Bronchial epithelial cell (primary cell): ENCODE results near the gene ZFP37. TPM values are rescaled to one million over a fixed set of nuclear protein-coding genes. Genes with fewer than 3 reads are reported as not detected.
A peak's percentile ranks its signal among the peaks of the same experiment; 100 is the strongest.
"Not testable (repeated sequence)": the region's sequence is repeated elsewhere in the genome, so short reads cannot be mapped to it uniquely, and the experiment has no call there.

Experiments used
- DNase-seq: peaks from one replicate; pipeline ENCODE4 v3.0.0-alpha.2; 2010; ENCODE audit warnings: low read depth
- FAIRE-seq: peaks from 2 replicates; lab custom pipeline; 2011; peaks lifted over from hg19 to GRCh38; lab: Jason Lieb, UNC
- H3K27me3 ChIP-seq: 2 replicates; pipeline ENCODE4 v1.5.1; 2011; ENCODE audit warnings: low read length; ENCODE audit not compliant: control insufficient read depth, insufficient read depth
- H3K36me3 ChIP-seq: 2 replicates; pipeline ENCODE4 v1.5.1; 2011; ENCODE audit warnings: low read length; ENCODE audit not compliant: control insufficient read depth, insufficient read depth
- H3K4me3 ChIP-seq: 2 replicates; pipeline ENCODE4 v1.5.1; 2011; ENCODE audit warnings: mild to moderate bottlenecking, low read depth, low read length, control low read depth
- total RNA-seq: library from RNA; depleted of rRNA; stranded (reverse); fragments of >200 nt; gene quantifications from 2 replicates; pipeline ENCODE4 v1.2.1, GENCODE V29; 2014
- TF ChIP-seq, protein P1 (sequence below): IDR thresholded peaks from 2 replicates; pipeline ENCODE4 v1.5.1; 2011; ENCODE audit warnings: mild to moderate bottlenecking, moderate library complexity, low read length, control low read depth, inconsistent platforms; ENCODE audit not compliant: insufficient read depth, severe bottlenecking

Gene ZFP37
- total RNA-seq = 0.77 and 0.79 TPM in 2 replicates

GRCh38 chr9:113056191-113057106 is at the start of gene ZFP37:
Gene ZFP37 (minus strand): TSS chr9:113056724. CDS start chr9:113056688, 36 bp downstream.
- TF ChIP-seq, protein P1, sequence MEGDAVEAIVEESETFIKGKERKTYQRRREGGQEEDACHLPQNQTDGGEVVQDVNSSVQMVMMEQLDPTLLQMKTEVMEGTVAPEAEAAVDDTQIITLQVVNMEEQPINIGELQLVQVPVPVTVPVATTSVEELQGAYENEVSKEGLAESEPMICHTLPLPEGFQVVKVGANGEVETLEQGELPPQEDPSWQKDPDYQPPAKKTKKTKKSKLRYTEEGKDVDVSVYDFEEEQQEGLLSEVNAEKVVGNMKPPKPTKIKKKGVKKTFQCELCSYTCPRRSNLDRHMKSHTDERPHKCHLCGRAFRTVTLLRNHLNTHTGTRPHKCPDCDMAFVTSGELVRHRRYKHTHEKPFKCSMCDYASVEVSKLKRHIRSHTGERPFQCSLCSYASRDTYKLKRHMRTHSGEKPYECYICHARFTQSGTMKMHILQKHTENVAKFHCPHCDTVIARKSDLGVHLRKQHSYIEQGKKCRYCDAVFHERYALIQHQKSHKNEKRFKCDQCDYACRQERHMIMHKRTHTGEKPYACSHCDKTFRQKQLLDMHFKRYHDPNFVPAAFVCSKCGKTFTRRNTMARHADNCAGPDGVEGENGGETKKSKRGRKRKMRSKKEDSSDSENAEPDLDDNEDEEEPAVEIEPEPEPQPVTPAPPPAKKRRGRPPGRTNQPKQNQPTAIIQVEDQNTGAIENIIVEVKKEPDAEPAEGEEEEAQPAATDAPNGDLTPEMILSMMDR = no peak
- Histone ChIP-seq H3K36me3 (no peaks in the 10 kb centered on the region), H3K4me3 (peak within 1 kb of the TSS; percentile 42), H3K27me3 (peaks cover 4% of the 10 kb centered on the region)
- no peak for FAIRE-seq
- peak; percentile 81 for DNase-seq

- H3K27me3 ChIP-seq, DNase-seq, FAIRE-seq, H3K36me3 ChIP-seq, H3K4me3 ChIP-seq: not testable (repeated sequence)
Observed at GRCh38 chr9:113105345-113105744, 48.8 kb upstream of the ZFP37 start.

DNA sequence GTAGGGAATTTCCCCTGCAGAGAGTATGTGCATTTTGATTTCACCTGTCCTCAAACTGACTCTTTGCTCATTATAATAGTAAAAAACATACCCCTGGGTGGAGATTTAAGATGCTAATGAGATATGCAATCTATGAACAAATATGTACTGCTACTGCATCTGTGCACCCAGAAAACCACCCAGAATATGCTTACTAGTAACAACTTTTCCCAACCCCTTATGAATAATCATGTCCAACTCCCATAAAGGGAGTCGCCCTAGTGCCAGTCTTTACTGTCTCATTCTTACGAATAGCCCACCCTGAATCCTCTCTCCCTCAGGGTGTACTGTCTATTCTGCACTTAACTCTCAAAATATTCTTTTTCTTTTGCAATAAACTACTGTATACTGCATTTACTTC is 39.0 kb upstream of the ZFP37 start:
- TF ChIP-seq, protein P1 = no peak
- Histone ChIP-seq H3K4me3 (no peak overlapping the region), H3K27me3 (no peaks in the 10 kb centered on the region), H3K36me3 (no peaks in the 10 kb centered on the region)
- DNase-seq (no peak), FAIRE-seq (no peak)

- not testable (repeated sequence) for H3K36me3 ChIP-seq, H3K27me3 ChIP-seq, FAIRE-seq, DNase-seq, H3K4me3 ChIP-seq
Observed at GRCh38 chr9:113089924-113090323, 33.4 kb upstream of the ZFP37 start.

DNA sequence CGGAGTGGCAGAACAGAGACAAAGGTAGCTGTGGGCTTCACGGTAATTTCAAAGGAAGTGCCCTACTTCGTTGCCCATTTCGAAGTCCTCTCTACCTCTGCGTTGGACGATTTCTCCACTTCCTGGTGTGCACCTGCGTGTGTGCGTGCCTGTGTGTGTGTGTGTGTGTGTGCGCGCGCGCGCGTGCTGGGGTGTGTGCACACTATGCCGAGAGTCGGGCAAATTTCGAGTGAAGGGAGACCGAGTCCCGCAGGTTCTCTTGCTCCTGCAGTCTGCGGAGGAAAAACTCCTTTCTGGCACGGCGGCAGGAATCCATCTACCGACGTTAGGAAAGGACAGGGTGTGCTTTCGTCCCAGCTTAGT is 32.6 kb upstream of the ZFP37 start:
- not testable (repeated sequence) for H3K36me3 ChIP-seq, H3K4me3 ChIP-seq, FAIRE-seq, DNase-seq, H3K27me3 ChIP-seq

- not testable (repeated sequence) for H3K27me3 ChIP-seq, H3K36me3 ChIP-seq, DNase-seq, FAIRE-seq, H3K4me3 ChIP-seq
Observed at GRCh38 chr9:113088456-113089142, 32.1 kb upstream of the ZFP37 start.

GRCh38 chr9:113062932-113063310 is 6.4 kb upstream of the ZFP37 start:
- not testable (repeated sequence) for FAIRE-seq, H3K36me3 ChIP-seq, H3K27me3 ChIP-seq, H3K4me3 ChIP-seq, DNase-seq

DNA sequence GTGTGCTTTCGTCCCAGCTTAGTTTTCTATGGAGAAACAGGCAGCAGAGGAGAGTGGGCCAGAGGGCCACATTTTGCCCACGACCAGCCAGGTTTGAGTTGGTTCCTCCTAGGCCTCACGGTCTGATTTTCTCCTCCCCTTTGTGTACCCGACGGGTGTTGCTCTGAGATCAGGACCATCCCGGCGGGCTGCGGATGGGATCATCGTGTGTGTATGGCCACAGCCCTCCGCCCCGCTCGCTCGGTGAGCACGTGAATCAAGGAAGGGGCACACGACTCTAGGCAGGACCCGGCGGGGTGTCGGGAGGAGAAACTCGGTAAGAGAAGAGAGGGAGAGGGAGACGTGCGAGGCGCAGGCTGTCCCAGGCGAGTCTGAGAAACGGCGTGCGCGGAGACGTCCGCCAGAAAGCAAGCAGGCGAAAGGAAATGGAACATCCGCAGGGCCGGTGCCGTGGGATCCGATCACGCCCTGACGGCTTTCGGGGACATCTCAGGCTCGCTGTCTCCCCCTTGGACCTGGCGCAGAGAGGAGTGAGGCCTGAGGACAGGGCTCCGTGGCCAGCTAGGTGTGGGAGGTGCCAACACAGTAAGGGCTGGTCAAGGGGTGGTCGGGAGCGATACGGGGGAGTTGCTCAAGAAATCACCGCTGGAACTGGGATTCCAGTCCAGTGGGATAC is 5.9 kb upstream of the ZFP37 start:
- not testable (repeated sequence) for FAIRE-seq, H3K36me3 ChIP-seq, DNase-seq, H3K27me3 ChIP-seq, H3K4me3 ChIP-seq

GRCh38 chr9:113061072-113061850 is 4.7 kb upstream of the ZFP37 start:
- not testable (repeated sequence) for DNase-seq, FAIRE-seq

GRCh38 chr9:113059581-113060284 is 3.2 kb upstream of the ZFP37 start:
- not testable (repeated sequence) for H3K4me3 ChIP-seq, DNase-seq, H3K36me3 ChIP-seq, FAIRE-seq, H3K27me3 ChIP-seq

More at GRCh38 chr9:113061072-113061850, 4.7 kb upstream of the ZFP37 start:
- not testable (repeated sequence) for H3K27me3 ChIP-seq, H3K4me3 ChIP-seq, H3K36me3 ChIP-seq
